SU-DHL-6 (cell line): Measurements from ENCODE around the gene CYB5B.

Experiments used
- H2AFZ ChIP-seq: fragments of 200-600 bp; sonication (generic); 2 replicates; pipeline ENCODE4 v1.6.1; 2014; ENCODE audit warnings: low read depth, mild to moderate bottlenecking, moderate library complexity, mixed read lengths, antibody characterized with exemption, low read length; ENCODE audit not compliant: severe bottlenecking
- H3F3A ChIP-seq: fragments of 200-600 bp; shearing (Covaris generic); 2 replicates; pipeline ENCODE4 v1.6.0; 2016; ENCODE audit warnings: antibody characterized with exemption, mild to moderate bottlenecking; ENCODE audit not compliant: insufficient read depth
- H3K27ac ChIP-seq: fragments of 200-600 bp; sonication (generic); 2 replicates; pipeline ENCODE4 v1.5.1; 2016; ENCODE audit warnings: low read depth, mild to moderate bottlenecking, low read length, moderate library complexity, mixed read lengths
- H3K27me3 ChIP-seq: fragments of 200-600 bp; sonication (generic), shearing (Covaris generic); 2 replicates; pipeline ENCODE4 v1.6.0; 2014; ENCODE audit warnings: mild to moderate bottlenecking, low read length
- H3K36me3 ChIP-seq: fragments of 200-600 bp; sonication (generic); 2 replicates; pipeline ENCODE4 v1.6.1; 2014; ENCODE audit warnings: mild to moderate bottlenecking, low read length, mixed read lengths
- H3K4me2 ChIP-seq: fragments of 300-600, 200-600 bp; shearing (Covaris generic), sonication (generic); 2 replicates; pipeline ENCODE4 v1.6.0; 2014; ENCODE audit warnings: low read length, low read depth, mild to moderate bottlenecking; ENCODE audit not compliant: poor library complexity, severe bottlenecking
- H3K4me3 ChIP-seq: fragments of 200-600 bp; sonication (generic); 2 replicates; pipeline ENCODE4 v1.5.1; 2014; ENCODE audit warnings: antibody characterized with exemption, low read length, mild to moderate bottlenecking, mixed read lengths; ENCODE audit not compliant: insufficient read depth, poor library complexity, severe bottlenecking
- H3K79me2 ChIP-seq: fragments of 200-600 bp; sonication (generic); 2 replicates; pipeline ENCODE4 v1.6.1; 2014; ENCODE audit warnings: mild to moderate bottlenecking, low read length, moderate library complexity; ENCODE audit not compliant: insufficient read depth
- H3K9ac ChIP-seq: fragments of 200-600 bp; sonication (generic); 2 replicates; pipeline ENCODE4 v1.7.0; 2014; ENCODE audit warnings: mild to moderate bottlenecking, low read length
- H3K9me2 ChIP-seq: fragments of 200-600 bp; sonication (generic); replicated peaks from 2 replicates; pipeline ENCODE4 v1.6.1; 2014; ENCODE audit warnings: low read length; ENCODE audit not compliant: insufficient read depth
- H3K9me3 ChIP-seq: fragments of 200-600 bp; sonication (generic); 2 replicates; pipeline ENCODE4 v1.6.1; 2014; ENCODE audit warnings: low read length, mixed read lengths; ENCODE audit not compliant: insufficient read depth
- H4K20me1 ChIP-seq: fragments of 200-600 bp; sonication (generic); 2 replicates; pipeline ENCODE4 v1.6.1; 2014; ENCODE audit warnings: low read depth, mild to moderate bottlenecking, antibody characterized with exemption, low read length, moderate library complexity, mixed read lengths
- EZH2phosphoT487 ChIP-seq: fragments of 200-600 bp; sonication (generic), shearing (Covaris generic); conservative IDR thresholded peaks from 2 replicates; pipeline ENCODE4 v1.6.1; 2018; ENCODE audit warnings: mild to moderate bottlenecking, antibody characterized with exemption, low read length, moderate library complexity, mixed read lengths
- TF ChIP-seq, protein P1 (sequence below): fragments of 200-600 bp; sonication (generic); IDR thresholded peaks from one replicate; pipeline ENCODE4 v1.5.1; 2017; ENCODE audit warnings: antibody characterized with exemption, mild to moderate bottlenecking, low read length, moderate library complexity; ENCODE audit not compliant: insufficient read depth, poor library complexity, severe bottlenecking

CYB5B gene, protein sequence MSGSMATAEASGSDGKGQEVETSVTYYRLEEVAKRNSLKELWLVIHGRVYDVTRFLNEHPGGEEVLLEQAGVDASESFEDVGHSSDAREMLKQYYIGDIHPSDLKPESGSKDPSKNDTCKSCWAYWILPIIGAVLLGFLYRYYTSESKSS

DNA sequence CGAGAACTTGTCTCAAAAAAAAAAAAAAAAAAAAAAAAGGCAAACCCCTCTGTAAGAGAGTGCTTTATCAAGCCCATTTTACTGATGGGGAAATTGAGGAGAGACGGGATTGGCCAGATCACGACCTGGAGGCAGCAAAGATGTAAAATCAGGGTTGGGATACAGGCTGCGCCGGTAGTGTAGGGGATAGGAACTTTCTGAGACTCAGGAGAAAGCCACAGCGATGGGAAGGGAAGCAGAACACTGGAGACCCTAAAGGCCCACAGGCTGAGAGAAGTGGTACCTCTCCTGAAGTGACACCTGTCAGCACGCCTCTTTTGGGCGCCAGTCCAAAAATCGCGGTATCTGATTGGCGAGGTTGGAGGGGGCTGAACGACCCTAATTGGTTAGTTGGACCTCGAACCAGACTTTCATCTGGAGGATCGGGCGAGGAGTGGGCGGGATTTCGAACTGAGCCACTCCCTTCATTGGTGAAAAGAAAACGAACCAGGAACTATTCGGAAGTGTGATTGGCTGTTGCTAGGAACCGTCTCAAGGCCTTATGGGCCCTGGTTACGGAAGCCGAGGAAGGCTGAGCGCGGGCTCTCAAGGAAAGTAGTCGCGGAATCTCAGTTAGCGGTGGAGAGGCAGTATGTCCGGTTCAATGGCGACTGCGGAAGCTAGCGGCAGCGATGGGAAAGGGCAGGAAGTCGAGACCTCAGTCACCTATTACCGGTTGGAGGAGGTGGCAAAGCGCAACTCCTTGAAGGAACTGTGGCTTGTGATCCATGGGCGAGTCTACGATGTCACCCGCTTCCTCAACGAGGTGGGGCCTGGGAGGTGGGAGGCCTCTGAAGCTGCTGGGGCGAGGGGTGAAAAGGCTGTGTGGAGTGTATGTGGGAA is at the start of gene CYB5B:
TSS of gene CYB5B (plus strand) at position 567 of the 882 bp plus-strand sequence. CDS start at position 632, 65 bp downstream.
- TF ChIP-seq EZH2phosphoT487 = no peak
- TF ChIP-seq, protein P1, sequence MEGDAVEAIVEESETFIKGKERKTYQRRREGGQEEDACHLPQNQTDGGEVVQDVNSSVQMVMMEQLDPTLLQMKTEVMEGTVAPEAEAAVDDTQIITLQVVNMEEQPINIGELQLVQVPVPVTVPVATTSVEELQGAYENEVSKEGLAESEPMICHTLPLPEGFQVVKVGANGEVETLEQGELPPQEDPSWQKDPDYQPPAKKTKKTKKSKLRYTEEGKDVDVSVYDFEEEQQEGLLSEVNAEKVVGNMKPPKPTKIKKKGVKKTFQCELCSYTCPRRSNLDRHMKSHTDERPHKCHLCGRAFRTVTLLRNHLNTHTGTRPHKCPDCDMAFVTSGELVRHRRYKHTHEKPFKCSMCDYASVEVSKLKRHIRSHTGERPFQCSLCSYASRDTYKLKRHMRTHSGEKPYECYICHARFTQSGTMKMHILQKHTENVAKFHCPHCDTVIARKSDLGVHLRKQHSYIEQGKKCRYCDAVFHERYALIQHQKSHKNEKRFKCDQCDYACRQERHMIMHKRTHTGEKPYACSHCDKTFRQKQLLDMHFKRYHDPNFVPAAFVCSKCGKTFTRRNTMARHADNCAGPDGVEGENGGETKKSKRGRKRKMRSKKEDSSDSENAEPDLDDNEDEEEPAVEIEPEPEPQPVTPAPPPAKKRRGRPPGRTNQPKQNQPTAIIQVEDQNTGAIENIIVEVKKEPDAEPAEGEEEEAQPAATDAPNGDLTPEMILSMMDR = no peak
- no peaks in the 10 kb centered on the region for H3K9me2 ChIP-seq
- H3K79me2 ChIP-seq = peaks cover 48% of the 10 kb centered on the region
- H3K4me2 ChIP-seq = peak within 1 kb of the TSS; percentile 98
- H3K9me3 ChIP-seq = no peaks in the 10 kb centered on the region
- peak within 1 kb of the TSS; percentile 64 for H3K27ac ChIP-seq
- no peaks in the 10 kb centered on the region for H4K20me1 ChIP-seq
- H3K36me3 ChIP-seq = peaks cover 23% of the 10 kb centered on the region
- H2AFZ ChIP-seq = peak within 1 kb of the TSS; percentile 74
- no peaks in the 10 kb centered on the region for H3K27me3 ChIP-seq
- H3F3A ChIP-seq = peaks cover 19% of the 10 kb centered on the region
- H3K4me3 ChIP-seq = peak within 1 kb of the TSS; percentile 98
- H3K9ac ChIP-seq = peak within 1 kb of the TSS; percentile 90

DNA sequence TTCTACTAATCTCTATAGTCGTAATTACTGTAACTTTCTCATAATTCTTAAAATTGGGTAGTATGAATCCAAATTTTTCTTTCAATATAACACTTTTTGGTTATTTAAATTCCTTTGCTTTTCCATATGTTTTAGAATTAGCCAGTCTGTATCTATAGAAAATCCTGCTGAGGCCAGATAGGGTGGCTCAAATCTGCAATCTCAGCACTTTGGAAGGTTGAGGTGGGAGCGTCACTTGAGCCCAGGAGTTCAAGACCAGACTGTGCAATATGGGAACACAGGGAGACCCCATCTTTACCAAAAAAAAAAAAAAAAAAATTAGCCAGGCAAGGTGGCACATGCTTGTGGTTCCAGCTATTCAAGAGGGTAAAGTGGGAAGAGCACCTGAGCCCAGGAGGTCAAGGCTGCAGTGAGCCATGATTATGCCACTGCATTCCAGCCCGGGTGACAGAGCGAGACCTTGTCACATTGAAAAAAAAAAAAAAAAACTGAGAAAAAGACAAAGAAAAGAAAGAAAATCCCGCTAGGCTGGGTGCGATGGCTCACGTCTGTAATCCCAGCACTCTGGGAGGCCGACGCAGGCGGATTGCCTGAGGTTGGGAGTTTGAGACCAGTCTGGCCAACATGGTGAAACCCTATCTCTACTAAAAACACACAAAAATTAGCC is 47.9 kb upstream of the CYB5B start:
- H2AFZ ChIP-seq = no peak overlapping the region
- no peaks in the 10 kb centered on the region for H3K27me3 ChIP-seq
- no peak overlapping the region for H3K4me3 ChIP-seq
- H3K9me3 ChIP-seq = no peaks in the 10 kb centered on the region
- H3K4me2 ChIP-seq = no peak overlapping the region
- H3K27ac ChIP-seq = no peak overlapping the region
- H3K9me2 ChIP-seq = no peaks in the 10 kb centered on the region
- peaks cover 5% of the 10 kb centered on the region for H3K36me3 ChIP-seq
- TF ChIP-seq, protein P1 = no peak
- no peak for TF ChIP-seq EZH2phosphoT487
- H3F3A ChIP-seq = peaks cover 10% of the 10 kb centered on the region; the same call in 1 of the 2 replicates
- peaks cover 6% of the 10 kb centered on the region; the same call in 1 of the 2 replicates for H3K79me2 ChIP-seq
- no peaks in the 10 kb centered on the region for H4K20me1 ChIP-seq
- no peak overlapping the region for H3K9ac ChIP-seq

DNA sequence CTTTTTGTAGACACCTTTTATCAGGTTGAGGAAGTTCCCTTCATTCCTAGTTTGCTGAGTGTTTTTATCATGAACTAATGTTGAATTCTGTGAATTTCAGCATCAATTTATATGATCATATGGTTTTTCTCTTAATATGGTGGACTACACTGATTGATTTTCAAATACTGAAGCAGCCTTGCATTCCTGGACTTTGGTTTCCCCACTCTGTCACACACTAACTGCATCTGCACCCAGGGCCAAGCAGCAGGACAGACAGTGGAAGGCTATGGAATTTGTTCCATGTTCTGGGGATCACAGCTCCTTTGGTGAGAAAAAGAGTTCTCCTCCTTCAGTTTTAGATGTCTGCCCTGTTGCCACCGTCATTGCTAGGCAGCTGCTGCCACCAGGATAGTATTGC is 46.4 kb upstream of the CYB5B start:
- H3K9ac ChIP-seq = no peak overlapping the region
- no peak overlapping the region for H3K4me2 ChIP-seq
- H3K4me3 ChIP-seq = no peak overlapping the region
- no peaks in the 10 kb centered on the region for H3K9me2 ChIP-seq
- H4K20me1 ChIP-seq = no peaks in the 10 kb centered on the region
- H2AFZ ChIP-seq = no peak overlapping the region
- no peak overlapping the region for H3K27ac ChIP-seq
- TF ChIP-seq EZH2phosphoT487 = no peak
- TF ChIP-seq, protein P1 = no peak
- H3K27me3 ChIP-seq = no peaks in the 10 kb centered on the region
- H3K36me3 ChIP-seq = peaks cover 20% of the 10 kb centered on the region
- no peaks in the 10 kb centered on the region for H3K9me3 ChIP-seq
- peaks cover 8% of the 10 kb centered on the region; the same call in 1 of the 2 replicates for H3F3A ChIP-seq
- peaks cover 21% of the 10 kb centered on the region for H3K79me2 ChIP-seq
